Mesenchymal stem cell (in vitro differentiated cells and primary cell): ENCODE measurements around the gene LPP.

Experiments
- DNase-seq: peaks from one replicate; pipeline ENCODE4 v3.0.0-alpha.2; 2013
- H2AFZ ChIP-seq: one replicate; pipeline ENCODE4 v1.6.1; 2013; ENCODE audit warnings: low read depth, mild to moderate bottlenecking, control low read depth, inconsistent platforms, low read length, moderate library complexity
- H2AK5ac ChIP-seq: 2 replicates; pipeline ENCODE4 v1.6.1; 2013; ENCODE audit warnings: low read length, moderate library complexity, mild to moderate bottlenecking, inconsistent platforms; ENCODE audit not compliant: severe bottlenecking
- H2BK120ac ChIP-seq: one replicate; pipeline ENCODE4 v1.6.1; 2013; ENCODE audit warnings: low read depth, mild to moderate bottlenecking, inconsistent platforms, low read length, moderate library complexity
- H2BK12ac ChIP-seq, 2 experiments: one replicate each; pipeline ENCODE4 v1.6.1; 2013; ENCODE audit warnings: inconsistent platforms in 2 of 2, low read length in 2 of 2, mild to moderate bottlenecking in 2 of 2, moderate library complexity in 2 of 2, control low read depth in 1 of 2
- H2BK15ac ChIP-seq: one replicate; pipeline ENCODE4 v1.6.1; 2013; ENCODE audit warnings: mild to moderate bottlenecking, low read depth, inconsistent platforms; ENCODE audit not compliant: poor library complexity, severe bottlenecking
- H2BK5ac ChIP-seq: 2 replicates; pipeline ENCODE4 v1.6.1; 2013; ENCODE audit warnings: low read depth, mild to moderate bottlenecking, low read length, control low read depth, inconsistent platforms; ENCODE audit not compliant: poor library complexity, severe bottlenecking
- H3K14ac ChIP-seq, 2 experiments: one replicate each; pipeline ENCODE4 v1.6.1; 2013; ENCODE audit warnings: inconsistent platforms in 2 of 2, low read length in 2 of 2, control low read depth in 1 of 2, mild to moderate bottlenecking in 1 of 2, moderate library complexity in 1 of 2
- H3K18ac ChIP-seq, 2 experiments: one replicate each; pipeline ENCODE4 v1.6.1; 2013; ENCODE audit warnings: inconsistent platforms in 2 of 2, low read length in 2 of 2, control low read depth in 1 of 2, low read depth in 1 of 2, mild to moderate bottlenecking in 1 of 2
- H3K23ac ChIP-seq, 2 experiments: one replicate each; pipeline ENCODE4 v1.6.1; 2013; ENCODE audit warnings: inconsistent platforms in 2 of 2, low read length in 2 of 2, mild to moderate bottlenecking in 2 of 2, moderate library complexity in 2 of 2, control low read depth in 1 of 2
- H3K27ac ChIP-seq: 2 replicates; pipeline ENCODE4 v1.5.1; 2013; ENCODE audit warnings: mild to moderate bottlenecking, moderate library complexity, low read length, control low read depth, inconsistent platforms; ENCODE audit not compliant: poor library complexity, severe bottlenecking
- H3K27me3 ChIP-seq, 2 experiments: 2 replicates each; pipeline versions ENCODE4 v1.6.1 to v1.7.0; 2013; ENCODE audit warnings: low read length in 2 of 2, mild to moderate bottlenecking in 2 of 2, moderate library complexity in 2 of 2, control low read depth in 1 of 2, inconsistent platforms in 1 of 2; ENCODE audit not compliant: control insufficient read depth in 1 of 2, insufficient read depth in 1 of 2
- H3K36me3 ChIP-seq, 2 experiments: 2 replicates each; pipeline versions ENCODE4 v1.6.1 to v1.7.0; 2013; ENCODE audit warnings: low read length in 2 of 2, control low read depth in 1 of 2, inconsistent platforms in 1 of 2, low read depth in 1 of 2, mild to moderate bottlenecking in 1 of 2; ENCODE audit not compliant: insufficient read depth in 2 of 2, control insufficient read depth in 1 of 2
- H3K4ac ChIP-seq, 2 experiments: one replicate each; pipeline ENCODE4 v1.6.1; 2013; ENCODE audit warnings: inconsistent platforms in 2 of 2, low read length in 2 of 2, mild to moderate bottlenecking in 2 of 2, moderate library complexity in 2 of 2, control low read depth in 1 of 2, low read depth in 1 of 2
- H3K4me1 ChIP-seq: 2 replicates; pipeline ENCODE4 v1.6.1; 2013; ENCODE audit warnings: low read depth, low read length, control low read depth; ENCODE audit not compliant: control insufficient read depth, insufficient read depth
- H3K4me2 ChIP-seq: 2 replicates; pipeline ENCODE4 v1.6.1; 2013; ENCODE audit warnings: low read length, mild to moderate bottlenecking, inconsistent platforms; ENCODE audit not compliant: poor library complexity, severe bottlenecking
- H3K4me3 ChIP-seq, 2 experiments: 2 replicates each; pipeline versions ENCODE4 v1.5.1 to v1.7.0; 2013; ENCODE audit warnings: low read length in 2 of 2, mild to moderate bottlenecking in 2 of 2, control low read depth in 1 of 2, low read depth in 1 of 2; ENCODE audit not compliant: insufficient read depth in 1 of 2
- H3K79me1 ChIP-seq: replicated peaks from 2 replicates; pipeline ENCODE4 v1.6.1; 2013; ENCODE audit warnings: mild to moderate bottlenecking, control low read depth, low read length, inconsistent platforms; ENCODE audit not compliant: poor library complexity, severe bottlenecking
- H3K9ac ChIP-seq: 2 replicates; pipeline ENCODE4 v1.7.0; 2013; ENCODE audit warnings: mild to moderate bottlenecking, low read length, moderate library complexity
- H3K9me3 ChIP-seq: 2 replicates; pipeline ENCODE4 v1.7.0; 2013; ENCODE audit warnings: mild to moderate bottlenecking, low read length; ENCODE audit not compliant: control insufficient read depth
- H4K8ac ChIP-seq: one replicate; pipeline ENCODE4 v1.6.1; 2013; ENCODE audit warnings: inconsistent platforms, mild to moderate bottlenecking, low read length, moderate library complexity
- H4K91ac ChIP-seq: one replicate; pipeline ENCODE4 v1.6.1; 2013; ENCODE audit warnings: mild to moderate bottlenecking, low read length, inconsistent platforms
- WGBS: methylation state at CpG from one replicate; pipeline ENCODE4 v1.1.7; 2013; ENCODE audit warnings: mixed read lengths; 5-methylcytosine and 5-hydroxymethylcytosine counted together

Gene LPP

DNA sequence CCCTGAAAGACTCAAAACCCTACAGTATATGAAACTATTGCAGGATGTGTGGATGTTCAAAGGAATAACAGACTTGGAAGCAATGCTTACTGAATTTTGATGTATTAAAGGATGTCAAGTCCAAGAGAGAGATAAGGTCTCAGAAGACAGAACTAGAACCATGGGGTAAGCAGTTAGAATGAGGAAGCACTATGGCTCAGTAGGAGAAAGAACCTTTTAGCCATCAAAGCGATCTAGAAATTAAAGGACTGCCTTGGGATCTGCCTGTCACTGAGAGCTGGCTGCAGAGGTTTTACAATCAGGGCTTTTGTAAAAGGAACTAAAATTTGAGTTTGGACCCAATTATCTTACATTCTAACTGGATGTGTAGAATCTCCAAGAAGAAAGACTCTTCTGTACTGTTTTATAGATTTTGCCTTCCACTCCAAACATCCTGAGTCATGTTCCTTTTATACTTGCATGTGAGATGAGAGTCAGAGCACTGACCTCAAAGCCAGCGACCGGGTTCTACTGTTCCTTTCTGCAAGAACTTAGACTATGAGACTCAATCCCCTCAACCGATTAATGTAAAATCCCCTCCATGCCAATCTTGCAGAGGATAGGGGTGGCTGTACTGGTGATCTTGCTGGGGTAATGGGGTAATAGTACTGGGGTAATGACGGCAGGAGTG, 605.5 kb downstream of the LPP start:
- no peak overlapping the region for H2BK12ac ChIP-seq
- DNase-seq, result no peak
- no peak overlapping the region for H3K14ac ChIP-seq
- H2AFZ ChIP-seq, result no peak overlapping the region
- no peak overlapping the region for H3K27ac ChIP-seq
- no peak overlapping the region for H2BK15ac ChIP-seq
- H3K4me1 ChIP-seq, result no peaks in the 10 kb centered on the region
- no peak overlapping the region for H2BK5ac ChIP-seq
- no peak overlapping the region for H4K91ac ChIP-seq
- H3K4ac ChIP-seq, result no peak overlapping the region
- peaks cover 0 to 22% of the 10 kb centered on the region in 2 experiments for H3K36me3 ChIP-seq
- no peaks in the 10 kb centered on the region for H3K27me3 ChIP-seq
- H4K8ac ChIP-seq, result no peak overlapping the region
- 96% methylated on average over 2 of the region's 5 CpGs for WGBS
- H3K18ac ChIP-seq, result peak overlapping the region in 1 of 2 experiments; percentile 5
- H3K9me3 ChIP-seq, result no peaks in the 10 kb centered on the region
- no peak overlapping the region for H2AK5ac ChIP-seq
- no peak overlapping the region for H3K23ac ChIP-seq
- no peak overlapping the region for H2BK120ac ChIP-seq
- H3K4me3 ChIP-seq, result no peak overlapping the region
- no peak overlapping the region for H3K4me2 ChIP-seq
- peaks cover 11% of the 10 kb centered on the region for H3K79me1 ChIP-seq
- H3K9ac ChIP-seq, result no peak overlapping the region

DNA sequence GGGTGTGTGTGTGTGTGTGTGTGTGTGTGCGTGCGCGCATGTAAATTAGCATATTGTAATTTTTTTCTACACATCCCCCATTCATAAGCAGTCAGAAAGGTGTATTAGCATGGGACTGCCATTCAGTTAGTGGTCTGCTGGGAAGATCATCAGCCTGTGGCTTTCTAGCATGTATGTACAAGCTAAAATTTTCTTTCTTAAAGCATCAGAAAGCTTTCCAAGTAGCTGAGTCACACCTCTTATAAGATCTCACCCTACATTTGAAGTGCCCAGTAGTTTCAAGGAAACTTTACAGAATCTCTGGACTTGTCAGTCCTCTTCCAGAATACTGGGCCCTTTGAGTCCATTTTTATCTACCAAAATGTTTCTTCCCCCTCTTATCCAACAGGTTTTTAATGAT, 606.5 kb downstream of the LPP start:
- no peak overlapping the region for H3K27ac ChIP-seq
- no peak overlapping the region for H2BK5ac ChIP-seq
- H3K79me1 ChIP-seq, result peaks cover 10% of the 10 kb centered on the region
- no peak overlapping the region for H3K4me2 ChIP-seq
- no peak overlapping the region for H2BK15ac ChIP-seq
- H3K9me3 ChIP-seq, result no peaks in the 10 kb centered on the region
- H4K91ac ChIP-seq, result no peak overlapping the region
- no peak overlapping the region for H3K4me3 ChIP-seq
- H3K18ac ChIP-seq, result no peak overlapping the region
- no peak overlapping the region for H3K9ac ChIP-seq
- H2BK12ac ChIP-seq, result no peak overlapping the region
- H3K4ac ChIP-seq, result no peak overlapping the region
- H3K27me3 ChIP-seq, result no peaks in the 10 kb centered on the region
- H3K14ac ChIP-seq, result no peak overlapping the region
- H3K36me3 ChIP-seq, result peaks cover 0 to 22% of the 10 kb centered on the region in 2 experiments
- H3K23ac ChIP-seq, result no peak overlapping the region
- H2BK120ac ChIP-seq, result no peak overlapping the region
- WGBS, result no CpG with 5 or more reads among the region's 3 CpGs
- DNase-seq, result peak; percentile 56
- H3K4me1 ChIP-seq, result no peaks in the 10 kb centered on the region
- no peak overlapping the region for H2AK5ac ChIP-seq
- H4K8ac ChIP-seq, result no peak overlapping the region
- no peak overlapping the region for H2AFZ ChIP-seq

DNA sequence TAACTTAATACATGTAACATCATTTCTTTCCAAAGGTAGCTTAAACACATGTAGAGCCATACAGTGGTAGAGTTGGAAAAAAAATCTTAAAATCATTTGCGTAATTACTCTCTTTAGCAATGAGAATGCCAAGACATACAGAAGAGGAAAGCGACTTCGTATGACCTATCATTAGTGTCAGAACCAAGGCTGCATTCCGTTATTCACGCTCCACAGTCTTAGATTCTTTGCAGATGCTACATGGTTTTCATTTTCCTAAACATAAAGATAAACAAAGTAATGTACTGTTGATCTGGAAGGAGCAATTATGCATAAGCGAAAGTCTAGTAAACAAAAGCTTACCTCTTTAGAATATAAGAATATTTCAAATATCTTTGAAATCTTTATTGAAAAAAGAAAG, 607.5 kb downstream of the LPP start:
- Histone ChIP-seq H2BK5ac (no peak overlapping the region), H3K27ac (no peak overlapping the region), H3K36me3 (peaks cover 0 to 22% of the 10 kb centered on the region in 2 experiments), H2AK5ac (no peak overlapping the region), H3K23ac (no peak overlapping the region), H4K91ac (no peak overlapping the region), H3K4me3 (no peak overlapping the region), H3K9me3 (no peaks in the 10 kb centered on the region), H4K8ac (no peak overlapping the region), H2AFZ (no peak overlapping the region), H3K18ac (no peak overlapping the region), H3K79me1 (peaks cover 10% of the 10 kb centered on the region), H3K4me2 (no peak overlapping the region), H2BK120ac (no peak overlapping the region), H3K4ac (no peak overlapping the region), H3K14ac (no peak overlapping the region), H2BK15ac (no peak overlapping the region), H2BK12ac (no peak overlapping the region), H3K9ac (no peak overlapping the region), H3K4me1 (no peaks in the 10 kb centered on the region), H3K27me3 (no peaks in the 10 kb centered on the region)
- no peak for DNase-seq
- WGBS, result 98% methylated on average over 5 of the region's 6 CpGs

DNA sequence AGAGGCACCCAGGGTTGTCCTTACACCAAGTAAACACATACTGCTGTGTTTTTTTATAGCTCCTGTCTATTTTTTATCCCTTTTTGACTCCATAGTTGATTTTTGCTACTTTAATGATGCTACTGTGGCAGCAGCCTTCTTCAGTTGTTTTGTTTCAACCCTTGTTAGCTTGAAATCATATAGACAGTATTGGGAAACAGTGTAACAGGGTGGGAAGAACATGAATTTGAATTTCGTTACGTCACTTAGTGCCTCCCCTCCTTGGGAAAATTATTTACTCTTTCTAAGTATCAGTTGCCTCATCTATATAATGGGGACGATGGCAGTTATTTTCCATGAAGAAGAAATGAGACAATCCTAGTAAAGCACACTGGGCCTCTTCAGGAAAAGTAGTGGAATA, 608.0 kb downstream of the LPP start:
- no peak overlapping the region for H2AFZ ChIP-seq
- H2BK5ac ChIP-seq, result no peak overlapping the region
- WGBS, result 92% methylated on average over 1 of the region's 3 CpGs
- no peaks in the 10 kb centered on the region for H3K9me3 ChIP-seq
- H3K79me1 ChIP-seq, result peaks cover 10% of the 10 kb centered on the region
- H2BK120ac ChIP-seq, result no peak overlapping the region
- H2AK5ac ChIP-seq, result no peak overlapping the region
- no peak overlapping the region for H3K4me3 ChIP-seq
- no peak overlapping the region for H2BK15ac ChIP-seq
- no peak overlapping the region for H3K23ac ChIP-seq
- H3K18ac ChIP-seq, result no peak overlapping the region
- no peak overlapping the region for H3K4ac ChIP-seq
- no peaks in the 10 kb centered on the region for H3K4me1 ChIP-seq
- no peak overlapping the region for H3K14ac ChIP-seq
- no peak overlapping the region for H2BK12ac ChIP-seq
- no peak overlapping the region for H4K91ac ChIP-seq
- peaks cover 0 to 22% of the 10 kb centered on the region in 2 experiments for H3K36me3 ChIP-seq
- no peak overlapping the region for H4K8ac ChIP-seq
- no peaks in the 10 kb centered on the region for H3K27me3 ChIP-seq
- DNase-seq, result no peak
- H3K27ac ChIP-seq, result no peak overlapping the region
- H3K9ac ChIP-seq, result no peak overlapping the region
- no peak overlapping the region for H3K4me2 ChIP-seq
